IPS-18c (cell line): ENCODE data around the gene POLN.

Source experiments
- H3K4me3 ChIP-seq: 2 replicates; pipeline ENCODE4 v1.7.0; 2013; ENCODE audit warnings: low read depth, mild to moderate bottlenecking, low read length, moderate library complexity; ENCODE audit not compliant: insufficient read depth
- H3K9me3 ChIP-seq: one replicate; pipeline ENCODE4 v1.6.1; 2013; ENCODE audit warnings: mild to moderate bottlenecking, low read length, moderate library complexity; ENCODE audit not compliant: control insufficient read depth, insufficient read depth

POLN gene

GRCh38 chr4:2257361-2258081 lies 15.6 kb upstream of the POLN start:
- H3K9me3 ChIP-seq: no peaks in the 10 kb centered on the region

GRCh38 chr4:2256781-2257191 lies 14.9 kb upstream of the POLN start:
- Histone ChIP-seq H3K9me3 (no peaks in the 10 kb centered on the region), H3K4me3 (no peak overlapping the region)

More at GRCh38 chr4:2257361-2258081, 15.6 kb upstream of the POLN start:
- no peak overlapping the region for H3K4me3 ChIP-seq

GRCh38 chr4:2256156-2256731 lies 14.3 kb upstream of the POLN start:
- no peaks in the 10 kb centered on the region for H3K9me3 ChIP-seq
- H3K4me3 ChIP-seq: no peak overlapping the region

GRCh38 chr4:2255501-2256155 lies 13.7 kb upstream of the POLN start:
- Histone ChIP-seq H3K4me3 (no peak overlapping the region), H3K9me3 (no peaks in the 10 kb centered on the region)

GRCh38 chr4:2254665-2255500 lies 13.0 kb upstream of the POLN start:
- Histone ChIP-seq H3K4me3 (no peak overlapping the region), H3K9me3 (no peaks in the 10 kb centered on the region)

GRCh38 chr4:2253160-2254084 lies 11.5 kb upstream of the POLN start:
- no peak overlapping the region for H3K4me3 ChIP-seq
- no peaks in the 10 kb centered on the region for H3K9me3 ChIP-seq

- H3K9me3 ChIP-seq: no peaks in the 10 kb centered on the region
- no peak overlapping the region for H3K4me3 ChIP-seq
Measured at GRCh38 chr4:2252530-2253091, 10.7 kb upstream of the POLN start.

GRCh38 chr4:2251795-2252529 lies 10.0 kb upstream of the POLN start:
- Histone ChIP-seq H3K4me3 (no peak overlapping the region), H3K9me3 (no peaks in the 10 kb centered on the region)

- Histone ChIP-seq H3K4me3 (no peak overlapping the region), H3K9me3 (no peaks in the 10 kb centered on the region)
Measured at GRCh38 chr4:2251073-2251794, 9.3 kb upstream of the POLN start.

- H3K9me3 ChIP-seq: no peaks in the 10 kb centered on the region
- H3K4me3 ChIP-seq: no peak overlapping the region
Measured at GRCh38 chr4:2250357-2251072, 8.6 kb upstream of the POLN start.

- Histone ChIP-seq H3K9me3 (no peaks in the 10 kb centered on the region), H3K4me3 (no peak overlapping the region)
Measured at GRCh38 chr4:2249526-2250356, 7.8 kb upstream of the POLN start.

GRCh38 chr4:2248821-2249261 lies 6.9 kb upstream of the POLN start:
- Histone ChIP-seq H3K9me3 (peaks cover 2% of the 10 kb centered on the region), H3K4me3 (no peak overlapping the region)

GRCh38 chr4:2248044-2248780 lies 6.3 kb upstream of the POLN start:
- H3K4me3 ChIP-seq: no peak overlapping the region
- H3K9me3 ChIP-seq: peaks cover 2% of the 10 kb centered on the region
